Ectodermal cell (in vitro differentiated cells): Measurements from ENCODE around the gene UNC119B.

Experiments
- H3K27ac ChIP-seq: 2 replicates; pipeline ENCODE4 v1.7.0; 2013; ENCODE audit warnings: mild to moderate bottlenecking, low read depth, low read length; ENCODE audit not compliant: insufficient read depth, poor library complexity, severe bottlenecking
- H3K27me3 ChIP-seq: 2 replicates; pipeline ENCODE4 v1.7.0; 2013; ENCODE audit warnings: mild to moderate bottlenecking, low read length; ENCODE audit not compliant: insufficient read depth, control insufficient read depth, poor library complexity, severe bottlenecking
- H3K36me3 ChIP-seq: one replicate; pipeline ENCODE4 v1.7.0; 2013; ENCODE audit warnings: low read length; ENCODE audit not compliant: control insufficient read depth, insufficient read depth
- H3K4me1 ChIP-seq: one replicate; pipeline ENCODE4 v1.7.0; 2013; ENCODE audit warnings: low read length; ENCODE audit not compliant: control insufficient read depth, insufficient read depth
- H3K4me3 ChIP-seq: 2 replicates; pipeline ENCODE4 v1.7.0; 2013; ENCODE audit warnings: low read depth, low read length, control low read depth; ENCODE audit not compliant: insufficient read depth
- H3K9me3 ChIP-seq: 2 replicates; pipeline ENCODE4 v1.7.0; 2013; ENCODE audit warnings: mild to moderate bottlenecking, low read length, moderate library complexity; ENCODE audit not compliant: control insufficient read depth
- WGBS, 2 experiments: methylation state at CpG; one replicate each; pipeline ENCODE4 v1.1.7; 2013; ENCODE audit warnings: missing lambda C conversion rate in 2 of 2; 5-methylcytosine and 5-hydroxymethylcytosine counted together

Gene UNC119B

GRCh38 chr12:120688527-120689071, 21.7 kb upstream of the UNC119B start:
- WGBS, 2 experiments: 48 to 53% methylated on average over 6 of the region's 6 CpGs
- no peak overlapping the region for H3K27ac ChIP-seq
- no peaks in the 10 kb centered on the region for H3K9me3 ChIP-seq
- peak overlapping the region; percentile 83 for H3K4me3 ChIP-seq
- no peaks in the 10 kb centered on the region for H3K27me3 ChIP-seq
- H3K4me1 ChIP-seq: peaks cover 32% of the 10 kb centered on the region
- H3K36me3 ChIP-seq: no peaks in the 10 kb centered on the region

- H3K4me1 ChIP-seq: peaks cover 40% of the 10 kb centered on the region
- H3K27me3 ChIP-seq: no peaks in the 10 kb centered on the region
- 57 to 62% methylated on average over 6 of the region's 6 CpGs for WGBS, 2 experiments
- no peak overlapping the region for H3K27ac ChIP-seq
- no peaks in the 10 kb centered on the region for H3K9me3 ChIP-seq
- peak overlapping the region; percentile 83 for H3K4me3 ChIP-seq
- peaks cover under 1% of the 10 kb centered on the region for H3K36me3 ChIP-seq
Measured at GRCh38 chr12:120689397-120690082, 20.7 kb upstream of the UNC119B start.

- peaks cover 40% of the 10 kb centered on the region for H3K4me1 ChIP-seq
- no peak overlapping the region for H3K4me3 ChIP-seq
- peaks cover 6% of the 10 kb centered on the region for H3K36me3 ChIP-seq
- no peaks in the 10 kb centered on the region for H3K27me3 ChIP-seq
- 90% methylated on average over 2 of the region's 2 CpGs for WGBS, 2 experiments
- H3K9me3 ChIP-seq: no peaks in the 10 kb centered on the region
- H3K27ac ChIP-seq: no peak overlapping the region
Measured at GRCh38 chr12:120690083-120690450, 20.2 kb upstream of the UNC119B start.

- H3K36me3 ChIP-seq: peaks cover 13% of the 10 kb centered on the region
- H3K27me3 ChIP-seq: no peaks in the 10 kb centered on the region
- H3K4me3 ChIP-seq: no peak overlapping the region
- peaks cover 40% of the 10 kb centered on the region for H3K4me1 ChIP-seq
- WGBS, 2 experiments: 92 to 95% methylated on average over 1 to 3 of the region's 3 CpGs
- no peak overlapping the region for H3K27ac ChIP-seq
- H3K9me3 ChIP-seq: no peaks in the 10 kb centered on the region
Measured at GRCh38 chr12:120690978-120691377, 19.3 kb upstream of the UNC119B start.

GRCh38 chr12:120692524-120693033, 17.7 kb upstream of the UNC119B start:
- no peaks in the 10 kb centered on the region for H3K9me3 ChIP-seq
- no peak overlapping the region for H3K27ac ChIP-seq
- no peaks in the 10 kb centered on the region for H3K27me3 ChIP-seq
- H3K36me3 ChIP-seq: peaks cover 29% of the 10 kb centered on the region
- no peak overlapping the region for H3K4me3 ChIP-seq
- H3K4me1 ChIP-seq: peaks cover 40% of the 10 kb centered on the region
- WGBS, 2 experiments: 86 to 87% methylated on average over 9 to 11 of the region's 11 CpGs

GRCh38 chr12:120693848-120694247, 16.4 kb upstream of the UNC119B start:
- Histone ChIP-seq H3K36me3 (peaks cover 39% of the 10 kb centered on the region), H3K4me1 (peaks cover 32% of the 10 kb centered on the region), H3K9me3 (no peaks in the 10 kb centered on the region), H3K27me3 (no peaks in the 10 kb centered on the region), H3K4me3 (no peak overlapping the region), H3K27ac (peak overlapping the region; percentile 29)
- WGBS, 2 experiments: 10 to 12% methylated on average over 4 of the region's 4 CpGs

- no peak overlapping the region for H3K4me3 ChIP-seq
- H3K27me3 ChIP-seq: no peaks in the 10 kb centered on the region
- H3K9me3 ChIP-seq: no peaks in the 10 kb centered on the region
- peaks cover 44% of the 10 kb centered on the region for H3K36me3 ChIP-seq
- WGBS, 2 experiments: 92 to 93% methylated on average over 6 of the region's 6 CpGs
- H3K27ac ChIP-seq: no peak overlapping the region
- H3K4me1 ChIP-seq: peaks cover 22% of the 10 kb centered on the region
Measured at GRCh38 chr12:120696626-120697025, 13.6 kb upstream of the UNC119B start.

- Histone ChIP-seq H3K27me3 (no peaks in the 10 kb centered on the region), H3K27ac (no peak overlapping the region), H3K36me3 (peaks cover 44% of the 10 kb centered on the region), H3K9me3 (no peaks in the 10 kb centered on the region), H3K4me3 (no peak overlapping the region), H3K4me1 (peaks cover 19% of the 10 kb centered on the region)
- 88% methylated on average over 1 of the region's 1 CpG; no CpG with 5 or more reads in 1 of the 2 experiments for WGBS, 2 experiments
Measured at GRCh38 chr12:120697344-120697743, 12.9 kb upstream of the UNC119B start.

GRCh38 chr12:120698665-120699064, 11.6 kb upstream of the UNC119B start:
- 91 to 95% methylated on average over 3 of the region's 3 CpGs for WGBS, 2 experiments
- no peak overlapping the region for H3K27ac ChIP-seq
- H3K9me3 ChIP-seq: no peaks in the 10 kb centered on the region
- no peaks in the 10 kb centered on the region for H3K27me3 ChIP-seq
- H3K4me1 ChIP-seq: peaks cover 8% of the 10 kb centered on the region
- H3K4me3 ChIP-seq: no peak overlapping the region
- peaks cover 44% of the 10 kb centered on the region for H3K36me3 ChIP-seq

- Histone ChIP-seq H3K27ac (no peak overlapping the region), H3K4me1 (no peaks in the 10 kb centered on the region), H3K27me3 (no peaks in the 10 kb centered on the region), H3K9me3 (no peaks in the 10 kb centered on the region), H3K4me3 (no peak overlapping the region), H3K36me3 (peaks cover 44% of the 10 kb centered on the region)
- 96 to 97% methylated on average over 7 of the region's 7 CpGs for WGBS, 2 experiments
Measured at GRCh38 chr12:120699553-120699952, 10.7 kb upstream of the UNC119B start.
